Uterus (tissue), 2 donors: ENCODE data around the gene GPR152.

ENCODE experiments used
- CTCF ChIP-seq, 4 experiments: fragments of 200-600 bp in 2 of 4; fragments of 450-650 bp in 2 of 4; sonication (generic) in 2 of 4; IDR thresholded peaks; one replicate each; pipeline ENCODE4 v1.5.1; 2016 to 2019; ENCODE audit warnings: antibody characterized with exemption in 4 of 4, mild to moderate bottlenecking in 2 of 4, moderate library complexity in 1 of 4
- POLR2A ChIP-seq, 2 donors: fragments of 450-650 bp; IDR thresholded peaks; one replicate each; pipeline ENCODE4 v1.6.1; 2016; ENCODE audit warnings: antibody characterized with exemption in 2 of 2, mild to moderate bottlenecking in 1 of 2, moderate library complexity in 1 of 2

DNA sequence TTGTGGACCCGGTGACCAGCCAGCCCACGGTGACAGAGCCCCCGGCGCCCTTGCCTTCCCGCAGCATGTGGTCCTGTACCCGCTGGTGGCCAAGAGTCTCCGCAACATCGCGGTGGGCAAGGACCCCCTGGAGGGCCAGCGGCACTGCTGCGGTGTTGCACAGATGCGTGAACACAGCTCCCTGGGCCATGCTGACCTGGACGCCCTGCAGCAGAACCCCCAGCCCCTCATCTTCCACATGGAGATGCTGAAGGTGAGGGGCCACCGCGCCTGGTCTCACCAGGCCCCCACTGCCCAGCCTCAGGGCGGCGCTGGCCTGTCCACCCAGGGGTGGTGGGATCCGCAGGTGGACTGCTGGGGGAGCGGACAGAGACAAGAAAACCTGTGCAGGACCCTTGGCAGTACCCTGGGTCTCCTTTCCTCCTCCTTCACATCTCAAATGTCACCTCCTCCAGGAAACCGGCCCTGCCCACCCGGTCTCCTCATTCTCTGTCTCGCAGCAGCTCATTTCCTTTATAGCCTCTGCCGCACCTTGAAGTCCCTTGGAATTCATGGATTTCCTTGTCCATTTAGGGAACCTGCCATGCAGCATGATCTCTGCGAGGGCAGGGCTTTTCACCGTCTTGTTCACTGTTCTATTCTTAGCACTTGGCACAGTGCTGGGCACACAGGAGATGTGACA lies 36.8 kb upstream of the GPR152 start:
- no peak for TF ChIP-seq CTCF (IDR thresholded peaks at IDR 0.05)
- no peak for TF ChIP-seq POLR2A (IDR thresholded peaks at IDR 0.05)
